Astrocyte of the spinal cord (primary cell): ENCODE measurements around the gene RNU7-1.

Experiments used
- DNase-seq: peaks from one replicate; pipeline ENCODE4 v3.0.0; 2011; ENCODE audit warnings: low read depth, low spot score
- H3K4me3 ChIP-seq: 2 replicates; pipeline ENCODE4 v1.5.1; 2011; ENCODE audit warnings: low read depth, mild to moderate bottlenecking, low read length, moderate library complexity
- CTCF ChIP-seq: IDR thresholded peaks from 2 replicates; pipeline ENCODE4 v1.5.1; 2012; ENCODE audit warnings: low read depth, mild to moderate bottlenecking, low read length, inconsistent platforms
- in situ Hi-C: cut with HindIII; loops from 2 replicates; pipeline ENCODE4 v1.10.0; 2017; ENCODE audit warnings: low sequenced_read_pairs

Gene RNU7-1

DNA sequence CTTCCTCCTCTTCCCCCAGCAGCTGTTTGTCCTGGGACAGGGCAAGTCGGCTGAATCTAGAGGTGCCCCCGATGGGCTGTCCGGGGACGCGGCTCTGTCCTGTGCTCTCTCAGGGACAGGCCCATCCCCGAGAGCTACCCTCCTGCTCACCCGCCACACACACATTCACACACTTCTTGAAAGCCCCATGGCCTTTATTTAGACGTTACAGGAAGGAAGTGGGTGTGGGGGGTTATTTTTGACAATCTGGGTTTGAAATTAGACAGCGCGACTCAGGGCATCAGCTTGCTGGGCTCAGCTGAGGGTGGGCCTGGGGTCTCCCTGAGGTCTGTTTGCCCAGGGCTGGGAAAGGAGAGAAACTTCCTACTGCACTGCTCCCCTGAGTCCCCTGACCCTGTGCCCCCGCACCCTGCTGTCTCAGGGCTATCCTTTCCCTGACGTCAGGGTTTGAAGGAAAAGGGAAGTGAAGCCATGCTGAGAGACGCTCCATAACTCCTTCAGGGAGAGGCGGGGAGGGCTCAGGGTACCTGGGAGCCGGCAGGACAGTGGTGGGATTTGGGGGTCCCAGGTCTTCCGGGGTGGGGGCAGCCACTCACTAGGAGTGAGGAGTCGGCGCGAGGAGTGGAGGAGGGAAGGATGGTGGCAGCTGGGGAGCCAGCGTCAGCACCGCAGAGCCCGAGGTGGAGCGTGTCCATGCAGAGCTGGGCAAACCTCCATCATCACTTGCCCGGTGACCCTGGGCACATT, 15.6 kb downstream of the RNU7-1 start:
- no peak for TF ChIP-seq CTCF
- DNase-seq = no peak
- H3K4me3 ChIP-seq = no peak overlapping the region
- in situ Hi-C loops = no loop called here

- TF ChIP-seq CTCF = no peak
- in situ Hi-C loops = no loop called here
- no peak for DNase-seq
- H3K4me3 ChIP-seq = no peak overlapping the region
Measured at GRCh38 chr12:6959805-6960592, 16.4 kb downstream of the RNU7-1 start.

DNA sequence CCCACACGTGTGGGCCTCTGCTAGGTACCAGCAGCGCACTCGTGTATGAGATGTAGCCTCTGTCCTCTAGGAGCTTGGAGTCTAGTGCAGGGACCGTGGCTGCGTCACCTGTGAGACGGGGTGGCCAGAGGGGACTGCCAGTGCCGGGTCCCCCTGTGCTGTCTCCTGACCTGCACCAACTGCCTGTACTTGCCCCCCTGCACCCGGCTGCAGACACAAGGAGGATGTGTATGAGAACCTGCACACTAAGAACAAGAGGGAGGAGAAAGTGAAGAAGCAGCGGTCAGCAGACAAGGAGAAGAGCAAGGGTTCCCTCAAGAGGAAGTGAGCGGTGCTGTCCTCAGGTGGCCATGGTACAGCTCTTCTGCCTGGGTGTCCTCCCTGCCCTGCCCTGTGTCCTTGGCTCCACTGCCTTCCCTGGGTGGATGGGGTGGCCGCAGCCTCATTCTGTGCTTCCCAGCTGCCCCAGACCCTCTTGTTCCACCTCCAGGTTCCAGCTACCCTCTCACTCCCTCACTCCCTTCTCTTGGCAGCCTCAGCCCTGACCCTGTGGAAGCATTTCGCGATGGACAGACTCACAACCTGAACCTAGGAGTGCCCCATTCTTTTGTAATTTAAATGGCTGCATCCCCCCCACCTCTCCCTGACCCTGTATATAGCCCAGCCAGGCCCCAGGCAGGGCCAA, 17.1 kb downstream of the RNU7-1 start:
- no peak overlapping the region for H3K4me3 ChIP-seq
- in situ Hi-C loops = no loop called here
- peak; percentile 28 for DNase-seq
- peak; percentile 43 for TF ChIP-seq CTCF

- TF ChIP-seq CTCF = no peak
- in situ Hi-C loops = no loop called here
- H3K4me3 ChIP-seq = no peak overlapping the region
- DNase-seq = no peak
Measured at GRCh38 chr12:6961278-6961694, 17.7 kb downstream of the RNU7-1 start.

DNA sequence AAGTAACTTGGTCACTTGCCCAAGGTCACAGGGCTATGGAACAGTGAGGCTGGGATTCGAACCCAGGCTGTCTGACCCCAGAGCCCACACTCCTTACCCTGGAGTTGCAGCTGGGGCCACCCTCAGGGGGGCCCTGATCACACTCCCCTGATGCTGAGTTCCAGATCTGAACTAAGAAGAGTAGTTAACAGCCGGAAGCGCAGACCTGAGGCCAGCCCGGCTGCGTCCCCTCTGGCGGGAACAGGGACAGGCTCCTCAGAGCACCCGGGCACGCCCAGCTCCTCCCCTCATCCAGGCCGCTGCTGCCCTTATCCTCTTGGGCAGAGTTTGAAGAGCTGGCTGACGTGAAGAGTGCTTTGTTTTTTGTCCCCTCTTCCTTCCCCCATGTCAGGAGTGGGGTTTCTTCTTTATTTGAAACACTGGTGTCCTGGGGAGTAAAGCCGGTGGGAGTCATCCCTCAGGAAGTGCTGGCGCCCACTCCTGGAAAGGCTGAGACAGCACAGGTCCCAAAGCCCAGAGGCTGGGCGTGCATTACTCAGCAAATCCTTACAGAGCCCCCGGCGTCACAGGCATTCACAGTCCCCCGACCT, 18.2 kb downstream of the RNU7-1 start:
- peak; percentile 79 for DNase-seq
- no peak overlapping the region for H3K4me3 ChIP-seq
- in situ Hi-C loops = no loop called here
- TF ChIP-seq CTCF = peak; percentile 72

- no peak overlapping the region for H3K4me3 ChIP-seq
- in situ Hi-C loops = no loop called here
- TF ChIP-seq CTCF = no peak
- DNase-seq = no peak
Measured at GRCh38 chr12:6962285-6963015, 18.8 kb downstream of the RNU7-1 start.
